B cell (primary cell): ENCODE measurements around the gene ZBTB33. TPM values are rescaled to one million over a fixed set of nuclear protein-coding genes. Genes with fewer than 3 reads are reported as not detected.

Experiments
- ATAC-seq: fragments of 200-7000 bp; cut with Tn5 transposase; one replicate; pipeline ENCODE4 v1.10.0; 2021; ENCODE audit warnings: low read depth, mild to moderate bottlenecking, moderate number of reproducible peaks, moderate library complexity
- CTCF ChIA-PET: fragments of 350-600 bp; sonication (Branson Sonifier 250); formaldehyde crosslinking; loops from one replicate; lab custom pipeline; 2021; ENCODE audit warnings: antibody characterized with exemption, inconsistent platforms; lab: Charles Lee
- POLR2A ChIA-PET: fragments of 350-600 bp; sonication (Branson Sonifier 250); formaldehyde crosslinking; loops from one replicate; lab custom pipeline; 2021; ENCODE audit warnings: antibody characterized with exemption; lab: Charles Lee
- DNase-seq: peaks from one replicate; pipeline ENCODE4 v3.0.0; 2013
- H2AFZ ChIP-seq: 2 replicates; pipeline ENCODE4 v1.6.1; 2012; ENCODE audit warnings: mild to moderate bottlenecking, low read depth, low read length; ENCODE audit not compliant: insufficient read depth, poor library complexity, severe bottlenecking
- H3K27ac ChIP-seq, 2 donors: 1 replicate in 1 of 2; 2 replicates in 1 of 2; pipeline ENCODE4 v1.5.1; 2012 to 2013; ENCODE audit warnings: low read length in 2 of 2, mild to moderate bottlenecking in 2 of 2, moderate library complexity in 1 of 2
- H3K27me3 ChIP-seq, 4 experiments: fragments of 200-600 bp in 1 of 4; sonication (generic) in 1 of 4; replicated peaks in 1 of 4; 1 replicate in 2 of 4; 2 replicates in 2 of 4; pipeline versions ENCODE4 v1.6.1 to v1.7.0; 2013 to 2016; ENCODE audit warnings: low read length in 3 of 4, mild to moderate bottlenecking in 2 of 4, mixed read lengths in 1 of 4, moderate library complexity in 1 of 4; ENCODE audit not compliant: insufficient read depth in 4 of 4, control insufficient read depth in 3 of 4; ENCODE audit errors: control extremely low read depth in 1 of 4
- H3K36me3 ChIP-seq, 2 experiments: replicated peaks in 1 of 2; 1 replicate in 1 of 2; 2 replicates in 1 of 2; pipeline versions ENCODE4 v1.6.1 to v1.7.1; 2013; ENCODE audit warnings: low read length in 1 of 2; ENCODE audit not compliant: insufficient read depth in 2 of 2, control insufficient read depth in 1 of 2; ENCODE audit errors: control extremely low read depth in 1 of 2, extremely low read depth in 1 of 2
- H3K4me1 ChIP-seq, 2 donors: fragments of 200-600 bp in 1 of 2; sonication (generic) in 1 of 2; 1 replicate in 1 of 2; 2 replicates in 1 of 2; pipeline versions ENCODE4 v1.5.1 to v1.6.1; 2013 to 2017; ENCODE audit warnings: low read length in 2 of 2; ENCODE audit not compliant: control insufficient read depth in 2 of 2, insufficient read depth in 2 of 2
- H3K4me2 ChIP-seq: replicated peaks from 2 replicates; pipeline ENCODE3; 2012; ENCODE audit warnings: mild to moderate bottlenecking, low read depth, low read length; ENCODE audit not compliant: poor library complexity, severe bottlenecking
- H3K4me3 ChIP-seq, 5 experiments: fragments of 200-600 bp in 1 of 5; sonication (generic) in 1 of 5; 1 replicate in 3 of 5; 2 replicates in 2 of 5; pipeline versions ENCODE4 v1.5.1 to v1.7.0; 2011 to 2016; ENCODE audit warnings: low read length in 4 of 5, mild to moderate bottlenecking in 4 of 5, low read depth in 2 of 5, control low read depth in 1 of 5, moderate library complexity in 1 of 5; ENCODE audit not compliant: insufficient read depth in 1 of 5; ENCODE audit errors: control extremely low read depth in 1 of 5, extremely low read depth in 1 of 5
- H3K79me2 ChIP-seq: fragments of 200-600 bp; sonication (generic); one replicate; pipeline ENCODE4 v1.6.0; 2016; ENCODE audit warnings: low read length; ENCODE audit not compliant: control insufficient read depth, insufficient read depth
- H3K9ac ChIP-seq: fragments of 200-600 bp; sonication (generic); 2 replicates; pipeline ENCODE4 v1.6.1; 2017; ENCODE audit warnings: mild to moderate bottlenecking, low read length, moderate library complexity
- H3K9me3 ChIP-seq, 3 donors: one replicate each; pipeline versions ENCODE4 v1.6.1 to v1.7.1; 2013; ENCODE audit warnings: low read length in 2 of 3; ENCODE audit not compliant: control insufficient read depth in 2 of 3, insufficient read depth in 1 of 3; ENCODE audit errors: control extremely low read depth in 1 of 3
- H4K20me1 ChIP-seq: 2 replicates; pipeline ENCODE4 v1.6.0; 2012; ENCODE audit warnings: mild to moderate bottlenecking, low read length; ENCODE audit not compliant: insufficient read depth, control insufficient read depth, poor library complexity, severe bottlenecking
- H3K27ac Mint-ChIP-seq: one replicate; pipeline ENCODE4 v1.8.0; 2021; ENCODE audit warnings: mixed read lengths
- H3K27me3 Mint-ChIP-seq: one replicate; pipeline ENCODE4 v1.8.0; 2021; ENCODE audit warnings: mixed read lengths
- H3K4me1 Mint-ChIP-seq: one replicate; pipeline ENCODE4 v1.8.0; 2021; ENCODE audit warnings: mixed read lengths
- H3K4me3 Mint-ChIP-seq: one replicate; pipeline ENCODE4 v1.8.0; 2021; ENCODE audit warnings: mixed read lengths
- H3K9me3 Mint-ChIP-seq: one replicate; pipeline ENCODE4 v1.8.0; 2022; ENCODE audit warnings: mixed read lengths; ENCODE audit not compliant: insufficient read depth
- EZH2 ChIP-seq: IDR thresholded peaks from 2 replicates; pipeline ENCODE4 v1.6.1; 2012; ENCODE audit warnings: borderline replicate concordance, low read depth, mild to moderate bottlenecking, moderate library complexity, low read length; ENCODE audit not compliant: insufficient read depth, poor library complexity, severe bottlenecking
- WGBS: methylation state at CpG from one replicate; pipeline ENCODE4 v1.1.5; 2013; ENCODE audit warnings: missing lambda C conversion rate; ENCODE audit not compliant: insufficient coverage; 5-methylcytosine and 5-hydroxymethylcytosine counted together
- intact Hi-C: fragments of 100-400 bp; cut with micrococcal nuclease; formaldehyde crosslinking; loops from one replicate; pipeline ENCODE4 v1.10.0; 2022
- polyA plus RNA-seq: library from polyadenylated mRNA; depleted of rRNA; stranded (reverse); fragments of >200 nt; gene quantifications from 2 replicates; pipeline ENCODE4 v1.2.3, GENCODE V29; 2012
- total RNA-seq, 2 donors: library from RNA; stranded (reverse); fragments of 120-200 nt in 1 of 2; gene quantifications; 1 replicate in 1 of 2; 2 replicates in 1 of 2; pipeline versions ENCODE4 v1.2.3 to v1.2.4, GENCODE V29; 2013 to 2022
- TF ChIP-seq, protein P1 (sequence below): fragments of 200-600 bp; IDR thresholded peaks from one replicate; pipeline ENCODE4 v1.8.0; 2022; ENCODE audit warnings: antibody characterized with exemption, mild to moderate bottlenecking

Gene ZBTB33
- total and polyA plus RNA-seq, 2 donors (not counting 1 experiment from before 2014, with no cell fraction given), result 4.6 to 21.6 TPM

- POLR2A ChIA-PET, result no interaction called here
- ATAC-seq, result no peak
- H3K27ac ChIP-seq, result no peak overlapping the region
- Mint-ChIP-seq H3K4me1 (peaks cover 16% of the 10 kb centered on the region), H3K27ac (no peak overlapping the region), H3K4me3 (no peak overlapping the region), H3K27me3 (no peaks in the 10 kb centered on the region), H3K9me3 (no peaks in the 10 kb centered on the region)
- no peak overlapping the region for H2AFZ ChIP-seq
- H3K4me1 ChIP-seq, result peaks cover 0 to 12% of the 10 kb centered on the region in 2 donors
- no peaks in the 10 kb centered on the region for H3K36me3 ChIP-seq
- no peak overlapping the region for H3K4me3 ChIP-seq
- CTCF ChIA-PET, result no interaction called here
- no peak overlapping the region for H3K4me2 ChIP-seq
- no peaks in the 10 kb centered on the region for H3K27me3 ChIP-seq
- no peak for DNase-seq
- intact Hi-C loops, result no loop called here
- H4K20me1 ChIP-seq, result no peaks in the 10 kb centered on the region
- WGBS, result no CpG with 5 or more reads among the region's 5 CpGs
- TF ChIP-seq, protein P1, sequence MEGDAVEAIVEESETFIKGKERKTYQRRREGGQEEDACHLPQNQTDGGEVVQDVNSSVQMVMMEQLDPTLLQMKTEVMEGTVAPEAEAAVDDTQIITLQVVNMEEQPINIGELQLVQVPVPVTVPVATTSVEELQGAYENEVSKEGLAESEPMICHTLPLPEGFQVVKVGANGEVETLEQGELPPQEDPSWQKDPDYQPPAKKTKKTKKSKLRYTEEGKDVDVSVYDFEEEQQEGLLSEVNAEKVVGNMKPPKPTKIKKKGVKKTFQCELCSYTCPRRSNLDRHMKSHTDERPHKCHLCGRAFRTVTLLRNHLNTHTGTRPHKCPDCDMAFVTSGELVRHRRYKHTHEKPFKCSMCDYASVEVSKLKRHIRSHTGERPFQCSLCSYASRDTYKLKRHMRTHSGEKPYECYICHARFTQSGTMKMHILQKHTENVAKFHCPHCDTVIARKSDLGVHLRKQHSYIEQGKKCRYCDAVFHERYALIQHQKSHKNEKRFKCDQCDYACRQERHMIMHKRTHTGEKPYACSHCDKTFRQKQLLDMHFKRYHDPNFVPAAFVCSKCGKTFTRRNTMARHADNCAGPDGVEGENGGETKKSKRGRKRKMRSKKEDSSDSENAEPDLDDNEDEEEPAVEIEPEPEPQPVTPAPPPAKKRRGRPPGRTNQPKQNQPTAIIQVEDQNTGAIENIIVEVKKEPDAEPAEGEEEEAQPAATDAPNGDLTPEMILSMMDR, result no peak
- H3K9ac ChIP-seq, result no peak overlapping the region
- no peaks in the 10 kb centered on the region for H3K9me3 ChIP-seq
- H3K79me2 ChIP-seq, result peaks cover 22% of the 10 kb centered on the region
These were observed 7.8 kb upstream of the ZBTB33 start for GRCh38 chrX:120242813-120243212.

DNA sequence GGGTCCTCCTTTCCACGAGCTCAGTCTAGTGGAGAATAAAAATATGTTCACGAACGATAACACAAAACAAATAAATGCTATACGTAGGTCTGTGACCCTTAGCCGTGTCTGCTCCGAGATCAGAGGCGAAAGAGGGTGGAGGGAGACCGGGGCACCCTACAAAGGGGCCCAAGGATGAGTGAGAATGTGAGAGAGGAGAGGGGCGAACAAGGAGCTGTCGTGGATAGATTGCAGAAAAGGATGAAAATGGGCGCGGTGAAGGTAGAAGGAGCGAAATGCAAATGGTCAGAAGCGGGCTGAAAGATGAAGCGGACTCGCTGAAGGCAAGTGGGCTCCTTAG, 6.2 kb upstream of the ZBTB33 start:
- Histone ChIP-seq H3K4me1 (peaks cover 0 to 12% of the 10 kb centered on the region in 2 donors), H3K4me2 (peak overlapping the region; percentile 62), H3K27ac (peak overlapping the region; percentile 69 to 72), H3K4me3 (peak overlapping the region; percentile 19 to 79 (median 77)), H3K9me3 (no peaks in the 10 kb centered on the region), H2AFZ (peak overlapping the region; percentile 78), H3K36me3 (no peaks in the 10 kb centered on the region), H3K9ac (peak overlapping the region; percentile 72), H3K79me2 (peaks cover 22% of the 10 kb centered on the region), H3K27me3 (no peaks in the 10 kb centered on the region), H4K20me1 (no peaks in the 10 kb centered on the region)
- no peaks in the 10 kb centered on the region for H3K9me3 Mint-ChIP-seq
- DNase-seq (no peak), ATAC-seq (no peak)
- POLR2A ChIA-PET, result no interaction called here
- intact Hi-C loops, result loop anchor here (1.0 kb wide), 1 partner anchor 301 kb away; the partner anchor contains the start of gene NKAP
- TF ChIP-seq EZH2, result no peak
- TF ChIP-seq, protein P1, result no peak
- H3K27me3 Mint-ChIP-seq, result no peaks in the 10 kb centered on the region
- CTCF ChIA-PET, result no interaction called here
- peak overlapping the region; percentile 97 for H3K27ac Mint-ChIP-seq
- H3K4me1 Mint-ChIP-seq, result peaks cover 16% of the 10 kb centered on the region
- peak overlapping the region; percentile 98 for H3K4me3 Mint-ChIP-seq
- WGBS, result 0% methylated on average over 6 of the region's 16 CpGs
